Cardiac ventricle fibroblast (primary cell): ENCODE data around the gene NOP10. TPM values are rescaled to one million over a fixed set of nuclear protein-coding genes. Genes with fewer than 3 reads are reported as not detected.

Experiments
- total RNA-seq: library from RNA; depleted of rRNA; stranded (reverse); fragments of >200 nt; gene quantifications from 2 replicates; pipeline ENCODE4 v1.2.3, GENCODE V29; 2015

NOP10 gene
- total RNA-seq, result 212 and 225 TPM in 2 replicates

DNA sequence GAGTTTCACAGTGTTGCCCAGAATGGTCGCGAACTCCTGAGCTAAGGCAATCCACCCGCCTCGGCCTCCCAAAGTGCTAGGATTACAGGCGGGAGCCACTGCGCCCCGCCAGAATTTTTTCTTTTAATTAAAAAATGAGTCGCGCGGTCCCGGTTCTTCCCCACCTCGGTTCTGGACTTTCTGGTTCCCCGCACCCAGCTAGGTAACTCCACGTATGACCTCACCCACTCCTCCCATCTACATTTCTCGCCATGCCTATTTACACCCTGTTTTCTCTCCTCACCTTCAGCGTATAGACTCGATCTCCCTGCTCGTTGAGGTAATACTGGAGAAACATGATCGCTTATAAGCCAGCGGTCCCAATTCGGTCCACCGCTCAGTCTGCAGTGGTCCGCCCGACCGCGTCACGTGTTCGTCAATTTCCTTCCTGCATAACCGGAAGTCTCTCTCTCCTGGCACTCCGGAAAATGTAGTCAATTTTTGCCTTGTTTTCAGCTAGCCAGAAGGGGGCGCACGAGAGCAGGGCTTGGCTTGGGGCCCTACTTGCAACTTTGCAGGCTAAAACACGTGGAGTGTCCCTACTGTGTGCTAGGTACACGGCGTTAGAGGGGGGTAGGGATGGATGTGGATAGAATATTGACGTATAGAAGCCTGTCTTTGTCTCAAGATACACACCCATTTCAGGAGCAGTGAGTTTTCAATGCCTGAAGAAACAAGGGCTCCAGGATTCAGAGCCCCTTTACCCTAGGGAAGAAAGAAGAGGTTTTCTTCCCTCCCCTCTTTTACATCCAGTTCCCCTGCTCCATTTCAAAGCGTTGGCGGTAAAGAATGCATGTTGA, at the start of gene NOP10, which contains the start of gene NUTM1:
Gene NOP10, minus strand, starts transcription at position 400 of the 839 bp plus-strand sequence. Its CDS starts 63 bp downstream, at position 337.
Gene NUTM1, plus strand, starts transcription at position 579 of the 839 bp plus-strand sequence. CDS start 382 bp downstream, outside the sequence.

DNA sequence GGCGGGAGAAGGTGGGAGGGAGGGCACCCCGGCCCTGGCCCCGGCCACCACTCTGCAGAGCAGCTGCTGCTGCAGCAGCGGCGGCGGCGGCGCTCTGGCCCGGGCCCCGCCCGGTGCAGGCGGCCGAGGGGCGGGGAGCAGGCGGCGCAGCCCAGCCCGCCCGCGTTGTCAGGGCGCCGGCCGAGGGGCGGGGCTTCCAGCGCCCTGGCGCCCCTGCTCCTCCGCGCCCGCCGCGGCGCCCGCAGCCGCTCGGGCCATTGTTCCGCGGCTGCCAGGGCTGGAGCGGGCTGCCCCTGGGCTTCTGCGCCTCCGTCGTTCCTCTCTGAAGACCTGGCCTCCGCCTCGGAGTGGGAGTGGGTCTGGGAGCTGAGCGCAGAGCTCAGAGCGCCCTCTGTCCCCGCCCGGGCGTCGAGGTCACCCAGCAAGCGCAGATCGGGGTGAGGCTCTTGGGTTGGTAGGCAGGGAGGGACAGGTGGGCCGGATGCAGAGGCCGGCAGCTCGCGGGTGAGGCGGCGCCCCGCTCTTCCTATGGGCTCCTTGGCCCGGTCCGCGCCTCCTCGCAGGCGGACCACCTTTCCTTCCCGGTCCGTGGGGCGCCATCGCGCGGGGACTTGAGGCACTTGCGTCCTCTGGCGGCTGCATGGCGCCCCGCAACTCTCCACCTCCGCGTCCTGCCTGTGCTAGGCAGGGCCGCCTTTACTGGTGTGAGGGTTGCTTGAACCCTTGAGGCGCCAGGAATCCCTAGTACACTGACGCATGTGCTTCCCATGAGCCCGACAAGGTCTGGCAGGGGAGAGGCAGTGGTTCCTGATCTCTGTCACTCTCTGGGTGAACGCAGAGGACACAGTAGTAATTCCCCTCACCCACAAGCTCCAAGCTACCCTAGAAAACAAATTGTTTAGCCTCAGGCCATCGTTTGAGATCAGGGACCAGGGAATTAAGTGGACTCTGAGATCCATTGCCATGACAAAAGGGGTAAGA, 24.5 kb upstream of the NOP10 start, which contains the start of gene LPCAT4:
Gene LPCAT4, minus strand, starts transcription at position 96 of the 981 bp plus-strand sequence. CDS start 96 bp downstream, outside the sequence.

DNA sequence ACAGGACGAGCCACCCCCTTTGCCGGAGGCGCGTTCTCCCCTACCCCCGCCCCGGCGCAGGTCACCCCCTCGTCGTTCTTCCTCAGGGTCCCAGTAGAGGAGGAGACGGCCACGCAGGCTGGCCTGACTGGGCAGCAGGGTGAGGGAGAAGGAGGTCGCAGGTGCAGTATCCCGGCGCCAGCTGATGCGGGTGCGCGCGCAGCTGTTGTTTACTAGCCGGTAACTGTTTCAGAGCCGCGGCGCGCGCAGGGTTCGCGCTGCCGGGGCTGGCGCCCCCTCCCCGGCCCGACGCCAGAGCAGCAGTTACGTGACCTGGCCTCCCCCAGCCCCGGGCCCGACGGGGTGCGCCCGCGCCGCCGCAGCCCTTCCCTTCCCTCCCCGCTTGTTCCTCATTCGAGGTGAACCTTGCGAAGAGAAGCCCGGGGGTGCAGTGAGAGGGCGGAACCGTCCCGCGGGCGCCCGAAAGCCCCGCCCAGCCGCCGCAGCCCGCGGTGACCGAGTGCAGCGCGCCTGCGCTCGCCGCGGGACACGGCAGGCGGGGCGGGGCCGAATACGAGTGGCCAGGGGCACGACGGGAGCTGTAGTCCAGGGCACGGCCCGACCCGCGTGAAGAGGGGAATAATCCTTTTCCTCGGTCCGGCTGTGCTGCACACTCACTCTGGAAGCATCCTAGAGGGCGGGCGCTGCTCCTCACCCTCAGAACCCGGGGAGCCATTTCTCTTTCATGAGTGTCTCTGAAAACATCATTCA, 5.2 kb downstream of the NOP10 start, which contains the start of gene SLC12A6:
Gene SLC12A6, minus strand, starts transcription at position 225 of the 750 bp plus-strand sequence. CDS start 1,101 bp downstream, outside the sequence.

Other genes starting within 250 kb of the NOP10 start
- gene EMC7, start 241.3 kb downstream of the NOP10 start, total RNA-seq, result 59.3 and 76.5 TPM in 2 replicates
- gene PGBD4, start 241.1 kb downstream of the NOP10 start, total RNA-seq, result 1.1 and 1.3 TPM in 2 replicates
- gene KATNBL1, start 133.0 kb downstream of the NOP10 start, total RNA-seq, result 31.2 and 36.1 TPM in 2 replicates
- gene EMC4, start 118.1 kb downstream of the NOP10 start, total RNA-seq, result 166 and 173 TPM in 2 replicates
- gene SLC12A6, start 5.4 kb downstream of the NOP10 start, total RNA-seq, result 11.3 and 12.4 TPM in 2 replicates
- not detected in 2 replicates for gene NUTM1, start 179 bp upstream of the NOP10 start, total RNA-seq
- 6.5 and 9.9 TPM in 2 replicates for gene LPCAT4, start 24.1 kb upstream of the NOP10 start, total RNA-seq
- gene GOLGA8A, start 94.7 kb upstream of the NOP10 start, total RNA-seq, result 9.3 and 14.0 TPM in 2 replicates
- 20.6 and 45.0 TPM in 2 replicates for gene GOLGA8B, start 240.5 kb upstream of the NOP10 start, total RNA-seq